HG03066 (cell line): ENCODE results near the gene FAM118B.
"Not testable (repeated sequence)": the region's sequence is repeated elsewhere in the genome, so short reads cannot be mapped to it uniquely, and the experiment has no call there.

Experiments used
- ATAC-seq: cut with Tn5 transposase; IDR thresholded peaks from one replicate; pipeline ENCODE4 v1.9.1; 2021; ENCODE audit warnings: low read depth; ENCODE audit not compliant: unreplicated experiment

The FAM118B gene

GRCh38 chr11:126214841-126215240 lies 3.3 kb downstream of the FAM118B start:
- ATAC-seq = no peak

GRCh38 chr11:126216526-126217305 lies 5.1 kb downstream of the FAM118B start:
- ATAC-seq = no peak

GRCh38 chr11:126217491-126217890 lies 5.9 kb downstream of the FAM118B start:
- no peak for ATAC-seq

GRCh38 chr11:126219547-126219946 lies 8.0 kb downstream of the FAM118B start:
- no peak for ATAC-seq

- ATAC-seq = no peak
Measured at GRCh38 chr11:126224647-126225294, 13.2 kb downstream of the FAM118B start.

- no peak for ATAC-seq
Measured at GRCh38 chr11:126225295-126225665, 13.7 kb downstream of the FAM118B start.

GRCh38 chr11:126226334-126227084 lies 14.9 kb downstream of the FAM118B start:
- no peak for ATAC-seq

GRCh38 chr11:126229858-126230540 lies 18.4 kb downstream of the FAM118B start:
- no peak for ATAC-seq

GRCh38 chr11:126231725-126232459 lies 20.3 kb downstream of the FAM118B start:
- ATAC-seq = no peak

GRCh38 chr11:126232683-126233082 lies 21.1 kb downstream of the FAM118B start:
- no peak for ATAC-seq

- ATAC-seq = no peak
Measured at GRCh38 chr11:126233391-126233790, 21.8 kb downstream of the FAM118B start.

- no peak for ATAC-seq
Measured at GRCh38 chr11:126246636-126247035, 35.1 kb downstream of the FAM118B start.

- ATAC-seq = no peak
Measured at GRCh38 chr11:126253265-126253664, 41.7 kb downstream of the FAM118B start.

- no peak for ATAC-seq
Measured at GRCh38 chr11:126254819-126255218, 43.2 kb downstream of the FAM118B start.

- not testable (repeated sequence) for ATAC-seq
Measured at GRCh38 chr11:126255507-126255906, 43.9 kb downstream of the FAM118B start.

- no peak for ATAC-seq
Measured at GRCh38 chr11:126256216-126256615, 44.6 kb downstream of the FAM118B start.

- no peak for ATAC-seq
Measured at GRCh38 chr11:126257144-126257543, 45.6 kb downstream of the FAM118B start.

- ATAC-seq = no peak
Measured at GRCh38 chr11:126257764-126258163, 46.2 kb downstream of the FAM118B start.

GRCh38 chr11:126262216-126262615 lies 50.6 kb downstream of the FAM118B start:
- no peak for ATAC-seq

- no peak for ATAC-seq
Measured at GRCh38 chr11:126263489-126263888, 51.9 kb downstream of the FAM118B start.
